ENCODE results near the gene TBC1D8.

Gene TBC1D8

DNA sequence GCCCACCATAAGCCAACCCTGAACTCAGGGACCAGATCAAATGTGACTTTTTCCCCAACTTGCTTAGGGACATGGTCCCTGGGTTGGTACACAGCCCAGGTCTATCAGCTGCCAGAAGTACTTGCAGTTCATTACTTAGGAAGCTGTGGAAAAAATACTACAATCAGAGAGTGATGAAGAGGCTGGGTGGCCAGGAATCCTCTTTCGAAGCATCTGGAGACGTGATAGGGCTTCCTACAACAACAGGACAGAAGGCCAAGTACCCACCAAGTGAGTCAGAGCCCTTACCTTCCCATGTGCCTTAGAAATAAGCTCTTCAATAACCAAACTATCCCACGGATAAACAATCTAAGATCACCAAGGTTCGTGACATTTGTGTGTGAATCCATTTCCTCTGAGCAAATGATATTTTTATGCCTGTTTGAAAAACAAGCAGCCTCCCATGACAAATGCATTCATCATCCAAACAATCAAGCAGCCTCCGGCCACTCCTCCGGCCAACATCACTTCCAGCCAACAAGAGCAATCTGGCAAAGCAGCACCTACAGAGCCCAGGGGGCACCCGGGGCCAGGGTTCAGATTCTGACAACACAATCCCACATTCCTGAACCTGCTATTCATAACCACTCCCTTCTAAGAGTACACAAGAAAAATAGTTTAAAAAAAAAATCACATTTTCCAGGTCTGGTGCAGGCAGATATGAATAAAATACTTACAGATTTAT, 26.4 kb downstream of the TBC1D8 start:
- Histone ChIP-seq H3K9me3 (ENCODE audit: low read depth, low read length) (no peaks in the 10 kb centered on the region), H3K36me3 (ENCODE audit: insufficient read depth, low read length) (no peaks in the 10 kb centered on the region), H3K4me3 (no peak overlapping the region), H3K27ac (no peak overlapping the region), H3K9ac (ENCODE audit: insufficient read length) (no peak overlapping the region)
- no peak for DNase-seq (ENCODE audit: low read depth, low spot score)
- TF ChIP-seq POLR2AphosphoS5 (IDR thresholded peaks at IDR 0.05; ENCODE audit: borderline replicate concordance, low read depth, low read length) (no peak), EZH2 (IDR thresholded peaks at IDR 0.05) (no peak), FOXP2 (optimal IDR thresholded peaks at IDR 0.05; ENCODE audit: control extremely low read depth, extremely low read length, insufficient read depth) (no peak)

- Histone ChIP-seq H3K4me3 (no peak overlapping the region), H3K9me3 (ENCODE audit: low read depth, low read length) (no peaks in the 10 kb centered on the region), H3K36me3 (ENCODE audit: insufficient read depth, low read length) (no peaks in the 10 kb centered on the region), H3K9ac (ENCODE audit: insufficient read length) (no peak overlapping the region), H3K27ac (no peak overlapping the region)
- TF ChIP-seq FOXP2 (optimal IDR thresholded peaks at IDR 0.05; ENCODE audit: control extremely low read depth, extremely low read length, insufficient read depth), result no peak
- TF ChIP-seq EZH2 (IDR thresholded peaks at IDR 0.05), result no peak
- TF ChIP-seq POLR2AphosphoS5 (IDR thresholded peaks at IDR 0.05; ENCODE audit: borderline replicate concordance, low read depth, low read length), result no peak
- no peak for DNase-seq (ENCODE audit: low read depth, low spot score)
Observed at GRCh38 chr2:101123795-101124471, 27.2 kb downstream of the TBC1D8 start.

DNA sequence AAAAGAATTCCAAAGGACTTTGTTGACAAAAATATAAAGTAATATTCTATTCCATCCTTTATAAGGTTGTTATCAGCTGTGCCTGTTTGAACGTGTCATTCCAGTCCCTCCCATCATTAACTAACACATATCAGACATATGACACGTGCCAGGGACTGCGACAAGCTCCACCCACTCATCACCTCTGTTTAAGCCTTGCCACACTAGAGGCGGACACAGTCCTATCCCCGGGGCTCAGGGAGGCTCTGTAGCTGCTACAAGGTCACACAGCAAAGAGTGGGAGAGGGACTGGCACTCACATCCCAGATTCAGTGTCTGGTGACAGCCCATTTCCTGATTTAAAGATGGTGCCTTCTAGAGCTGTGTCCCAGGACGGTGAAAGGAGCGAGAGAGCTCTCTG, 30.0 kb downstream of the TBC1D8 start:
- H3K4me3 ChIP-seq, result no peak overlapping the region
- no peak overlapping the region for H3K9ac ChIP-seq (ENCODE audit: insufficient read length)
- no peaks in the 10 kb centered on the region for H3K9me3 ChIP-seq (ENCODE audit: low read depth, low read length)
- no peak overlapping the region for H3K27ac ChIP-seq
- no peak for DNase-seq (ENCODE audit: low read depth, low spot score)
- H3K36me3 ChIP-seq (ENCODE audit: insufficient read depth, low read length), result no peaks in the 10 kb centered on the region
- TF ChIP-seq FOXP2 (optimal IDR thresholded peaks at IDR 0.05; ENCODE audit: control extremely low read depth, extremely low read length, insufficient read depth) (no peak), POLR2AphosphoS5 (IDR thresholded peaks at IDR 0.05; ENCODE audit: borderline replicate concordance, low read depth, low read length) (no peak), EZH2 (IDR thresholded peaks at IDR 0.05) (no peak)

DNA sequence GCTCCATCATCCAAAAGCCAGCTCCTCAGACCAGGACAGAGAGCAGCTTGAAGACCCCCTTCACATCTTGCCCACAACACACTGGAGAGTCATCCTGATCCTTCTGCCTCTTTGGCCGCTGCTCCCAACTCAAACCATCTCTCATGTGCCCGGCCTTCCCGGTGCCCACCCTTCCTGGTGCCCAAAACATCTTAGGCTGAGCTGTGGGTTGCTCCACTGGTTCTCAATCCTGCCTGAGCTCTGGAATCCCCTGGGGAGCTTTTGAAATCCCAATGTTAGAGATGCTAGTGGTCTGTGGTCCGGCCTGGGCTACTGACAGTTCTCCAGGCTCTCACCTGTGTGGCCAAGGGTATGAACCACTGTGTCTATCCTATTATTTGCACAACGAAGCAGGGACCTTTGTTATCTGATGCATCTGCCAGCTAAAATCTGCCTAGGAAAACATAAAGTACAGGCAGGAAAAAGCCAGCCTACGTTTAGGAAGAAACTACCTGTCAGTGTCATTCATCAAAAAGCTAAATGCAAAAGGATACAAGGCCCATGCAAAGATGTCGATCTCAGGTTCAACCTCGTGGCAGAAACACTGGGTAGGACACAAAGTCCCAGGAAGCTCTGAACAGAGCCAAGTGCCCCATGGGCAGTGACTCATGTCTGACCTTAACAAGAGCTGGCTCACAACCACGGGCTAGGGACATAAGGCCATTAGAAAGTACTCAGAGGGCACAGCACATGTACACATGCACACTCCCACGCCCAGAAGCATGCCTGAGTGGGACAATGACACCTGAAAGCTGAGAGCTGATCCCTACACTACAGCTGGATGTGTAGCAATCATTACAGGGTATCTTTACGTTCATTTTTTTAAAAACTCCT, 30.8 kb downstream of the TBC1D8 start:
- Histone ChIP-seq H3K9ac (ENCODE audit: insufficient read length) (no peak overlapping the region), H3K4me3 (no peak overlapping the region), H3K9me3 (ENCODE audit: low read depth, low read length) (no peaks in the 10 kb centered on the region), H3K27ac (no peak overlapping the region), H3K36me3 (ENCODE audit: insufficient read depth, low read length) (no peaks in the 10 kb centered on the region)
- no peak for TF ChIP-seq FOXP2 (optimal IDR thresholded peaks at IDR 0.05; ENCODE audit: control extremely low read depth, extremely low read length, insufficient read depth)
- TF ChIP-seq EZH2 (IDR thresholded peaks at IDR 0.05), result no peak
- TF ChIP-seq POLR2AphosphoS5 (IDR thresholded peaks at IDR 0.05; ENCODE audit: borderline replicate concordance, low read depth, low read length), result no peak
- DNase-seq (ENCODE audit: low read depth, low spot score), result no peak

DNA sequence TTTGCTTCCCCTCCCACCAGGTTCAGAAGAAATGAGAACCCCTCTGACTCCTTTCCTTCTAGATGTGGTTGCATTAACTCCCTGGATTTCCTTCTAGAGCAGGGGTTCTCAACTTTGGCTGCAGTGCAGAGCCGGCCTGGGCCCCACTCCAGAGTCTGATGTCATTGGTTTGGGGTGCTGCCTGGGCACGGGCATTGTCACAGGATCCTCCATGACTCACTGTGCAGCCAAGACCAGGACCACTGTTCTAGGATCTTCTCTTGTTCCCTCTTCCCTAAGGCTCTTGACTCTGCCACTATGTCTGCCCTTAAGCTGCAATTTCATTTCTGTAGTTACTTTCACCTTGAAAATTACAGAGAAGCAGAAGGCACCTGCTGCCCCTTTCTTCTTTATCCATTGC, 31.8 kb downstream of the TBC1D8 start:
- no peak for DNase-seq (ENCODE audit: low read depth, low spot score)
- Histone ChIP-seq H3K4me3 (no peak overlapping the region), H3K9ac (ENCODE audit: insufficient read length) (no peak overlapping the region), H3K27ac (no peak overlapping the region), H3K9me3 (ENCODE audit: low read depth, low read length) (no peaks in the 10 kb centered on the region), H3K36me3 (ENCODE audit: insufficient read depth, low read length) (no peaks in the 10 kb centered on the region)
- TF ChIP-seq EZH2 (IDR thresholded peaks at IDR 0.05), result no peak

DNA sequence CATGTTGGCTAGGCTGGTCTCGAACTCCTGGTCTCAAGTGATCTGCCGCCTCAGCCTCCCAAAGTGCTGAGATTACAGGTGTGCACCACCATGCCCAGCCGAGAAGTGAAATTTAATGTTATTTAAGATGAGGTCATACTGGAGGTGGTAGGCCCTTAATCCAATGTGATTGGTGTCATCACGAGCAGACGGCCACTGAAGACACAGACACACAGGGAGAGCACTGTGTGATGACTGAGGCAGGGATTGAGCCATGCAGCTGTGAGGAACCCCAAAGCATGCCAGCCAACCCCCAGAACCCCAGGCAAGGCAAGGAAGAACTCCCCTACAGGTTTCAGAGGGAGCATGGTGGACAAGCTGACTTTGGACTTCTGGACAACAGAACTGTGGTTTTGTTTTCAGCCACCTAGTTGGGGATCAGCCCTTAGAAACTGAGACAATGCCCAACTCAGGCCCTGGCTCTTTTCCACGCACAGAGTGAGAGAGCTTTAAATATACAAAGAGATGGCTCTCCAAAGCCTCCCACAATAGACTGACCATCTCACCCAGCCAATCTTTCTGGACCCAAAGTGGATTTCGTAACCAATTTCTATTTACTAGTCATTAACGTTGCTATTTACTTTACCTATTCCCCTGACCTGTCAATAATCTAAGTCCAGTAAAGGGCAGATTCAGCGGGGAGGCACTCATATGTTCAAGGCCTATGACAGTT, 34.2 kb downstream of the TBC1D8 start:
- DNase-seq (ENCODE audit: low read depth, low spot score), result no peak
- H3K4me3 ChIP-seq, result no peak overlapping the region
- no peak overlapping the region for H3K27ac ChIP-seq
- H3K9me3 ChIP-seq (ENCODE audit: low read depth, low read length), result no peaks in the 10 kb centered on the region
- no peak overlapping the region for H3K9ac ChIP-seq (ENCODE audit: insufficient read length)
- no peaks in the 10 kb centered on the region for H3K36me3 ChIP-seq (ENCODE audit: insufficient read depth, low read length)
- TF ChIP-seq POLR2AphosphoS5 (IDR thresholded peaks at IDR 0.05; ENCODE audit: borderline replicate concordance, low read depth, low read length) (no peak), EZH2 (IDR thresholded peaks at IDR 0.05) (no peak), FOXP2 (optimal IDR thresholded peaks at IDR 0.05; ENCODE audit: control extremely low read depth, extremely low read length, insufficient read depth) (no peak)

GRCh38 chr2:101116348-101116747, 34.8 kb downstream of the TBC1D8 start:
- H3K9ac ChIP-seq (ENCODE audit: insufficient read length), result no peak overlapping the region
- H3K9me3 ChIP-seq (ENCODE audit: low read depth, low read length), result no peaks in the 10 kb centered on the region
- H3K27ac ChIP-seq, result no peak overlapping the region
- H3K36me3 ChIP-seq (ENCODE audit: insufficient read depth, low read length), result no peaks in the 10 kb centered on the region
- no peak for DNase-seq (ENCODE audit: low read depth, low spot score)
- no peak overlapping the region for H3K4me3 ChIP-seq
- TF ChIP-seq FOXP2 (optimal IDR thresholded peaks at IDR 0.05; ENCODE audit: control extremely low read depth, extremely low read length, insufficient read depth), result no peak
- no peak for TF ChIP-seq POLR2AphosphoS5 (IDR thresholded peaks at IDR 0.05; ENCODE audit: borderline replicate concordance, low read depth, low read length)
- TF ChIP-seq EZH2 (IDR thresholded peaks at IDR 0.05), result no peak

- no peaks in the 10 kb centered on the region for H3K36me3 ChIP-seq (ENCODE audit: insufficient read depth, low read length)
- TF ChIP-seq POLR2AphosphoS5 (IDR thresholded peaks at IDR 0.05; ENCODE audit: borderline replicate concordance, low read depth, low read length) (no peak), EZH2 (IDR thresholded peaks at IDR 0.05) (no peak), FOXP2 (optimal IDR thresholded peaks at IDR 0.05; ENCODE audit: control extremely low read depth, extremely low read length, insufficient read depth) (no peak)
- H3K4me3 ChIP-seq, result no peak overlapping the region
- no peaks in the 10 kb centered on the region for H3K9me3 ChIP-seq (ENCODE audit: low read depth, low read length)
- no peak overlapping the region for H3K9ac ChIP-seq (ENCODE audit: insufficient read length)
- no peak for DNase-seq (ENCODE audit: low read depth, low spot score)
- H3K27ac ChIP-seq, result no peak overlapping the region
Observed at GRCh38 chr2:101115664-101116063, 35.5 kb downstream of the TBC1D8 start.
